Measurements from ENCODE around the gene EPS8L2. TPM values are rescaled to one million over a fixed set of nuclear protein-coding genes. Genes with fewer than 3 reads are reported as not detected.

Gene EPS8L2
- total and polyA plus RNA-seq, 2 donors (not counting 1 experiment from before 2014, with no cell fraction given), result 13.9 to 22.7 TPM

- DNase-seq, result no peak
- Mint-ChIP-seq H3K27me3 (peaks cover 13% of the 10 kb centered on the region), H3K27ac (no peak overlapping the region), H3K4me3 (no peak overlapping the region), H3K4me1 (peaks cover 10% of the 10 kb centered on the region), H3K9me3 (ENCODE audit: insufficient read depth) (no peaks in the 10 kb centered on the region)
- H4K20me1 ChIP-seq (ENCODE audit: control insufficient read depth, insufficient read depth, low read length, poor library complexity, severe bottlenecking), result peaks cover 12% of the 10 kb centered on the region
- no peak overlapping the region for H3K27ac ChIP-seq (ENCODE audit: low read length in 2 of 2)
- H3K4me3 ChIP-seq (ENCODE audit: control extremely low read depth in 1 of 5, extremely low read depth in 1 of 5, insufficient read depth in 1 of 5, low read depth in 2 of 5, low read length in 4 of 5), result no peak overlapping the region
- H3K4me2 ChIP-seq (replicated peaks; ENCODE audit: low read depth, low read length, poor library complexity, severe bottlenecking), result no peak overlapping the region
- TF ChIP-seq, protein P1, sequence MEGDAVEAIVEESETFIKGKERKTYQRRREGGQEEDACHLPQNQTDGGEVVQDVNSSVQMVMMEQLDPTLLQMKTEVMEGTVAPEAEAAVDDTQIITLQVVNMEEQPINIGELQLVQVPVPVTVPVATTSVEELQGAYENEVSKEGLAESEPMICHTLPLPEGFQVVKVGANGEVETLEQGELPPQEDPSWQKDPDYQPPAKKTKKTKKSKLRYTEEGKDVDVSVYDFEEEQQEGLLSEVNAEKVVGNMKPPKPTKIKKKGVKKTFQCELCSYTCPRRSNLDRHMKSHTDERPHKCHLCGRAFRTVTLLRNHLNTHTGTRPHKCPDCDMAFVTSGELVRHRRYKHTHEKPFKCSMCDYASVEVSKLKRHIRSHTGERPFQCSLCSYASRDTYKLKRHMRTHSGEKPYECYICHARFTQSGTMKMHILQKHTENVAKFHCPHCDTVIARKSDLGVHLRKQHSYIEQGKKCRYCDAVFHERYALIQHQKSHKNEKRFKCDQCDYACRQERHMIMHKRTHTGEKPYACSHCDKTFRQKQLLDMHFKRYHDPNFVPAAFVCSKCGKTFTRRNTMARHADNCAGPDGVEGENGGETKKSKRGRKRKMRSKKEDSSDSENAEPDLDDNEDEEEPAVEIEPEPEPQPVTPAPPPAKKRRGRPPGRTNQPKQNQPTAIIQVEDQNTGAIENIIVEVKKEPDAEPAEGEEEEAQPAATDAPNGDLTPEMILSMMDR (IDR thresholded peaks at IDR 0.05), result no peak
- TF ChIP-seq EZH2 (IDR thresholded peaks at IDR 0.05; ENCODE audit: borderline replicate concordance, insufficient read depth, low read depth, low read length, poor library complexity, severe bottlenecking), result no peak
- no peak for ATAC-seq (ENCODE audit: low read depth)
- H3K9ac ChIP-seq (ENCODE audit: low read length), result no peak overlapping the region
- no peaks in the 10 kb centered on the region for H3K36me3 ChIP-seq (replicated peaks in 1 of 2; ENCODE audit: control extremely low read depth in 1 of 2, control insufficient read depth in 1 of 2, extremely low read depth in 1 of 2, insufficient read depth in 2 of 2, low read length in 1 of 2)
- peaks cover 13 to 21% of the 10 kb centered on the region in 2 donors for H3K4me1 ChIP-seq (ENCODE audit: control insufficient read depth in 2 of 2, insufficient read depth in 2 of 2, low read length in 2 of 2)
- peaks cover 4% of the 10 kb centered on the region for H3K79me2 ChIP-seq (ENCODE audit: control insufficient read depth, insufficient read depth, low read length)
- H3K9me3 ChIP-seq (ENCODE audit: control extremely low read depth in 1 of 3, control insufficient read depth in 2 of 3, insufficient read depth in 1 of 3, low read length in 2 of 3), result peaks cover 0 to 4% (median 0%) of the 10 kb centered on the region in 3 donors
- peaks cover 0 to 42% (median 12%) of the 10 kb centered on the region in 4 experiments for H3K27me3 ChIP-seq (replicated peaks in 1 of 4; ENCODE audit: control extremely low read depth in 1 of 4, control insufficient read depth in 3 of 4, insufficient read depth in 4 of 4, low read length in 3 of 4)
- WGBS (ENCODE audit: insufficient coverage), result 74% methylated on average over 13 of the region's 16 CpGs
- intact Hi-C loops (cut with micrococcal nuclease), result no loop called here
- ChIA-PET CTCF (interaction anchor here (1.0 kb wide), 1 partner anchor 12 kb away, joined by 3 read pairs; the partner anchor contains the start of genes DEAF1 and TMEM80), POLR2A (no interaction called here)
- no peak overlapping the region for H2AFZ ChIP-seq (ENCODE audit: insufficient read depth, low read depth, low read length, poor library complexity, severe bottlenecking)
These were observed 1.9 kb downstream of the EPS8L2 start for GRCh38 chr11:707817-708420.

- H3K4me3 Mint-ChIP-seq, result no peak overlapping the region
- no peaks in the 10 kb centered on the region for H3K9me3 Mint-ChIP-seq (ENCODE audit: insufficient read depth)
- no peak for DNase-seq
- ATAC-seq (ENCODE audit: low read depth), result no peak
- Histone ChIP-seq H4K20me1 (ENCODE audit: control insufficient read depth, insufficient read depth, low read length, poor library complexity, severe bottlenecking) (peaks cover 12% of the 10 kb centered on the region), H3K9me3 (ENCODE audit: control extremely low read depth in 1 of 3, control insufficient read depth in 2 of 3, insufficient read depth in 1 of 3, low read length in 2 of 3) (peaks cover 0 to 4% (median 0%) of the 10 kb centered on the region in 3 donors), H3K79me2 (ENCODE audit: control insufficient read depth, insufficient read depth, low read length) (peaks cover 4% of the 10 kb centered on the region), H3K4me2 (replicated peaks; ENCODE audit: low read depth, low read length, poor library complexity, severe bottlenecking) (no peak overlapping the region), H3K36me3 (replicated peaks in 1 of 2; ENCODE audit: control extremely low read depth in 1 of 2, control insufficient read depth in 1 of 2, extremely low read depth in 1 of 2, insufficient read depth in 2 of 2, low read length in 1 of 2) (no peaks in the 10 kb centered on the region), H2AFZ (ENCODE audit: insufficient read depth, low read depth, low read length, poor library complexity, severe bottlenecking) (no peak overlapping the region), H3K27ac (ENCODE audit: low read length in 2 of 2) (no peak overlapping the region), H3K4me3 (ENCODE audit: control extremely low read depth in 1 of 5, extremely low read depth in 1 of 5, insufficient read depth in 1 of 5, low read depth in 2 of 5, low read length in 4 of 5) (no peak overlapping the region), H3K4me1 (ENCODE audit: control insufficient read depth in 2 of 2, insufficient read depth in 2 of 2, low read length in 2 of 2) (peaks cover 13 to 21% of the 10 kb centered on the region in 2 donors), H3K9ac (ENCODE audit: low read length) (no peak overlapping the region), H3K27me3 (replicated peaks in 1 of 4; ENCODE audit: control extremely low read depth in 1 of 4, control insufficient read depth in 3 of 4, insufficient read depth in 4 of 4, low read length in 3 of 4) (peaks cover 0 to 42% (median 12%) of the 10 kb centered on the region in 4 experiments)
- peaks cover 10% of the 10 kb centered on the region for H3K4me1 Mint-ChIP-seq
- peaks cover 13% of the 10 kb centered on the region for H3K27me3 Mint-ChIP-seq
- intact Hi-C loops (cut with micrococcal nuclease), result no loop called here
- ChIA-PET POLR2A (no interaction called here), CTCF (interaction anchor here (1.0 kb wide), 1 partner anchor 13 kb away, joined by 3 read pairs; the partner anchor contains the start of genes DEAF1 and TMEM80)
- 54% methylated on average over 5 of the region's 7 CpGs for WGBS (ENCODE audit: insufficient coverage)
- H3K27ac Mint-ChIP-seq, result no peak overlapping the region
- TF ChIP-seq EZH2 (IDR thresholded peaks at IDR 0.05; ENCODE audit: borderline replicate concordance, insufficient read depth, low read depth, low read length, poor library complexity, severe bottlenecking), result no peak
- TF ChIP-seq, protein P1 (IDR thresholded peaks at IDR 0.05), result no peak
These were observed 2.5 kb downstream of the EPS8L2 start for GRCh38 chr11:708511-708910.
